ENCODE results near the gene PLAA.

PLAA gene

DNA sequence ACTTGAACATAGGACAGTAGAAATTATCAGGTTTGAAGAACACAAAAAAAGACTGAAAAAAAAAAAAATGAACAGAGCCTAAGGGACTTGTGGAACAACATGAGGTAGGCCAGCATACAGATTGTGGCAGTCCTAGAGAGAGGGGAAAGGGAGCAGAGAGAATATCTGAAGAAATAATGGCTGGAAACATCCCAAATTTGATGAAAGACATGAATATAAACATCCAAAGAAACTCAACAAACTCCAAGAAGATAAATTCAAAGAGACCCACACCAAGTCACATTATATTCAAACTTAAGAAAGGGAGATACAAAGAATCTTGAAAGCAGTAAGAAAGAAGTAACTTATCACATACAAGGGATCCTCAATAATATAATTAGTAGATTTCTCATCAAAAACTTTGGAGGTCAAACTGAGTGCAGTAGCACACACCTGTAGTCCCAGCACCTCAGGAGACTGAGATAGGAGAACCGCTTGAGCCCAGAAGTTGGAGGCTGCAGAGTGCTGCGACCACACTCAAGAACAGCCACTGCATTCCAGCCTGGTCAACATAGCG, 9.1 kb downstream of the PLAA start:
- peaks cover 74% of the 10 kb centered on the region for H4K20me1 ChIP-seq (ENCODE audit: insufficient read depth, low read length, poor library complexity, severe bottlenecking)
- no peak overlapping the region for H2AFZ ChIP-seq (ENCODE audit: low read length)
- H3K9me3 ChIP-seq (ENCODE audit: insufficient read depth, low read depth, low read length): peaks cover 9% of the 10 kb centered on the region; the same call in 1 of the 2 replicates
- peaks cover 84% of the 10 kb centered on the region for H3K79me2 ChIP-seq (ENCODE audit: insufficient read depth, low read length)
- peak overlapping the region; percentile 11 for H3K4me2 ChIP-seq (ENCODE audit: low read depth, low read length, poor library complexity, severe bottlenecking)
- no peaks in the 10 kb centered on the region for H3K27me3 ChIP-seq (ENCODE audit: insufficient read depth, low read length, poor library complexity, severe bottlenecking)
- peaks cover 30% of the 10 kb centered on the region for H3K4me1 ChIP-seq (ENCODE audit: insufficient read depth, low read length, poor library complexity, severe bottlenecking)
- H3F3A ChIP-seq (ENCODE audit: low read depth): no peaks in the 10 kb centered on the region
- H3K4me3 ChIP-seq (ENCODE audit: low read length, poor library complexity, severe bottlenecking): peak overlapping the region; percentile 8
- H3K9me2 ChIP-seq (replicated peaks; ENCODE audit: low read depth, low read length): no peaks in the 10 kb centered on the region
- H3K36me3 ChIP-seq (ENCODE audit: insufficient read depth, low read length): peaks cover 7% of the 10 kb centered on the region; the same call in 1 of the 2 replicates
- no peak overlapping the region for H3K9ac ChIP-seq (ENCODE audit: low read depth, low read length, poor library complexity, severe bottlenecking)
- TF ChIP-seq, protein P1, sequence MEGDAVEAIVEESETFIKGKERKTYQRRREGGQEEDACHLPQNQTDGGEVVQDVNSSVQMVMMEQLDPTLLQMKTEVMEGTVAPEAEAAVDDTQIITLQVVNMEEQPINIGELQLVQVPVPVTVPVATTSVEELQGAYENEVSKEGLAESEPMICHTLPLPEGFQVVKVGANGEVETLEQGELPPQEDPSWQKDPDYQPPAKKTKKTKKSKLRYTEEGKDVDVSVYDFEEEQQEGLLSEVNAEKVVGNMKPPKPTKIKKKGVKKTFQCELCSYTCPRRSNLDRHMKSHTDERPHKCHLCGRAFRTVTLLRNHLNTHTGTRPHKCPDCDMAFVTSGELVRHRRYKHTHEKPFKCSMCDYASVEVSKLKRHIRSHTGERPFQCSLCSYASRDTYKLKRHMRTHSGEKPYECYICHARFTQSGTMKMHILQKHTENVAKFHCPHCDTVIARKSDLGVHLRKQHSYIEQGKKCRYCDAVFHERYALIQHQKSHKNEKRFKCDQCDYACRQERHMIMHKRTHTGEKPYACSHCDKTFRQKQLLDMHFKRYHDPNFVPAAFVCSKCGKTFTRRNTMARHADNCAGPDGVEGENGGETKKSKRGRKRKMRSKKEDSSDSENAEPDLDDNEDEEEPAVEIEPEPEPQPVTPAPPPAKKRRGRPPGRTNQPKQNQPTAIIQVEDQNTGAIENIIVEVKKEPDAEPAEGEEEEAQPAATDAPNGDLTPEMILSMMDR (conservative IDR thresholded peaks at IDR 0.05; ENCODE audit: low read length): no peak
- TF ChIP-seq EZH2phosphoT487 (IDR thresholded peaks at IDR 0.05; ENCODE audit: borderline replicate concordance): no peak

DNA sequence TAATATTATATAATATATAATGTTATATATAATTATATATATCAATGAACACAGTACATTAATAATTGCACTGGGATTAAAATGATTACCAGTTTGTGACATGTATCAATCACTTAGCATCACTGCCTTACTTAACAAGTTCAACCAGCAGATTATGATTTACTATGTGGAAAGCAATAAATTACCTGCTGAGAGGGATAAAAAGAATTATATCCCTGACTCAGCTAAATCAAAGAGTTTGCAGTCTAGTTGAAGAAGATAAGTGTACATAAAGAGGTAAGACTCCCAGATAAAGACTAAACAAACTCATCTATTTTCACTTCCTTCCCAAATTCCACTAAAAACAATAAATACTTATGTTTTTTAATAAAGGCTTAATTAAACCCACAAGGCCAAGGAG, 11.2 kb downstream of the PLAA start:
- Histone ChIP-seq H3K27me3 (ENCODE audit: insufficient read depth, low read length, poor library complexity, severe bottlenecking) (no peaks in the 10 kb centered on the region), H3K36me3 (ENCODE audit: insufficient read depth, low read length) (peaks cover 23% of the 10 kb centered on the region; the same call in 1 of the 2 replicates), H3K9ac (ENCODE audit: low read depth, low read length, poor library complexity, severe bottlenecking) (no peak overlapping the region), H3K4me2 (ENCODE audit: low read depth, low read length, poor library complexity, severe bottlenecking) (peak overlapping the region; percentile 11), H2AFZ (ENCODE audit: low read length) (no peak overlapping the region), H3K4me1 (ENCODE audit: insufficient read depth, low read length, poor library complexity, severe bottlenecking) (peaks cover 16% of the 10 kb centered on the region), H3K4me3 (ENCODE audit: low read length, poor library complexity, severe bottlenecking) (peak overlapping the region; percentile 29), H3F3A (ENCODE audit: low read depth) (no peaks in the 10 kb centered on the region), H3K9me2 (replicated peaks; ENCODE audit: low read depth, low read length) (no peaks in the 10 kb centered on the region), H3K79me2 (ENCODE audit: insufficient read depth, low read length) (peaks cover 74% of the 10 kb centered on the region), H4K20me1 (ENCODE audit: insufficient read depth, low read length, poor library complexity, severe bottlenecking) (peaks cover 59% of the 10 kb centered on the region), H3K9me3 (ENCODE audit: insufficient read depth, low read depth, low read length) (peaks cover 9% of the 10 kb centered on the region; the same call in 1 of the 2 replicates)
- no peak for TF ChIP-seq EZH2phosphoT487 (IDR thresholded peaks at IDR 0.05; ENCODE audit: borderline replicate concordance)
- TF ChIP-seq, protein P1 (conservative IDR thresholded peaks at IDR 0.05; ENCODE audit: low read length): no peak

DNA sequence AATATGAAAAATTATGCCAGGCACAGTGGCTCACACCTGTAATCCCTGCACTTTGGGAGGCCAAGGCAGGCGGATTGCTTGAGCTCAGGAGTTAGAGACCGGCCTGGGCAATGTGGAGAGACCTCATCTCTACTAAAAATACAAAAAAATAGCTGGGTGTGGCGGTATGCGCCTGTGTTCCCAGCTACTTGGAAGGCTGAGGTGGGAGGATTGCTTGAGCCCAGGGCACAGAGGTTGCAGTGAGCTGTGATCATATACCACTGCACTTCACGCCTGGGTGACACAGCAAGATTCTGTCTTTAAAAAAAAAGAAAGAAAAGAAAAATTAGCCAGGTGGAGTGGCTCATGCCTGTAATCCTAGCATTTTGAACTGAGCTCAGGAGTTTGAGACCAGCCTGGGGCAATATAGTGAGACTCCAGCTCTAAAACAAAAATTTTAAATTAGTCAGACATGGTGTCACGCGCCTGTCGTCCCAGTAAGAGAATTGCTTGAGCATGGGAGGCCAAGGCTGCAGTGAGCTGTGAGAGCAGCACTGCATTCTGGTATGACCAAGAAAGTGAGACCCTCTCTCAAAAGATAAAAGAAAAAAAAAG, 18.0 kb downstream of the PLAA start:
- Histone ChIP-seq H3K9me3 (ENCODE audit: insufficient read depth, low read depth, low read length) (no peaks in the 10 kb centered on the region), H3K9me2 (replicated peaks; ENCODE audit: low read depth, low read length) (no peaks in the 10 kb centered on the region)

More for the DNA sequence above, 18.0 kb downstream of the PLAA start:
- Histone ChIP-seq H3K4me3 (ENCODE audit: low read length, poor library complexity, severe bottlenecking) (no peak overlapping the region), H3K4me1 (ENCODE audit: insufficient read depth, low read length, poor library complexity, severe bottlenecking) (no peaks in the 10 kb centered on the region), H3K79me2 (ENCODE audit: insufficient read depth, low read length) (peaks cover 16% of the 10 kb centered on the region; the same call in 1 of the 2 replicates), H3K4me2 (ENCODE audit: low read depth, low read length, poor library complexity, severe bottlenecking) (no peak overlapping the region), H4K20me1 (ENCODE audit: insufficient read depth, low read length, poor library complexity, severe bottlenecking) (peaks cover 6% of the 10 kb centered on the region), H3F3A (ENCODE audit: low read depth) (no peaks in the 10 kb centered on the region), H3K9ac (ENCODE audit: low read depth, low read length, poor library complexity, severe bottlenecking) (no peak overlapping the region), H3K27me3 (ENCODE audit: insufficient read depth, low read length, poor library complexity, severe bottlenecking) (no peaks in the 10 kb centered on the region), H2AFZ (ENCODE audit: low read length) (no peak overlapping the region), H3K36me3 (ENCODE audit: insufficient read depth, low read length) (peaks cover 74% of the 10 kb centered on the region)
- no peak for TF ChIP-seq EZH2phosphoT487 (IDR thresholded peaks at IDR 0.05; ENCODE audit: borderline replicate concordance)
- TF ChIP-seq, protein P1 (conservative IDR thresholded peaks at IDR 0.05; ENCODE audit: low read length): no peak

Measured in Loucy (cell line).